IMR-90 (cell line): ENCODE results near the gene HDHD3. TPM values are rescaled to one million over a fixed set of nuclear protein-coding genes. Genes with fewer than 3 reads are reported as not detected.

Source experiments
- ATAC-seq: fragments of 200-7000 bp; cut with Tn5 transposase; 2 replicates; pipeline ENCODE4 v1.9.1; 2020; ENCODE audit warnings: low read depth, mild to moderate bottlenecking, moderate library complexity
- BruUV-seq: library from RNA; stranded (reverse); fragments of 400-500 nt; replicated peaks from 2 replicates; lab custom pipeline; 2021; lab: Mats Ljungman, UMichigan
- CTCF ChIA-PET: fragments of 300-600 bp; formaldehyde crosslinking; extraction: SDS; loops from one replicate; lab custom pipeline; 2021; ENCODE audit warnings: antibody characterized with exemption; lab: Yijun Ruan, JAX
- POLR2A ChIA-PET: fragments of 300-600 bp; sonication (Branson Sonifier 250); formaldehyde crosslinking; loops from one replicate; lab custom pipeline; 2022; ENCODE audit warnings: antibody characterized with exemption; ENCODE audit not compliant: unreplicated experiment; lab: Charles Lee
- DNase-seq: peaks from one replicate; pipeline ENCODE4 v3.0.0; 2013
- H2AFZ ChIP-seq: replicated peaks from 2 replicates; pipeline ENCODE3; 2013; ENCODE audit warnings: low read length, mild to moderate bottlenecking; ENCODE audit not compliant: poor library complexity
- H2AK5ac ChIP-seq: 2 replicates; pipeline ENCODE4 v1.6.1; 2013; ENCODE audit warnings: low read depth, low read length, inconsistent platforms
- H2AK9ac ChIP-seq: replicated peaks from 2 replicates; pipeline ENCODE3; 2013; ENCODE audit warnings: mild to moderate bottlenecking, low read depth, low read length, moderate library complexity; ENCODE audit not compliant: poor library complexity
- H2BK120ac ChIP-seq: 2 replicates; pipeline ENCODE4 v1.6.1; 2013; ENCODE audit warnings: low read depth, low read length, inconsistent platforms
- H2BK15ac ChIP-seq: 3 replicates; pipeline ENCODE4 v1.6.1; 2013; ENCODE audit warnings: low read depth, low read length, inconsistent platforms
- H2BK20ac ChIP-seq: 2 replicates; pipeline ENCODE4 v1.6.1; 2013; ENCODE audit warnings: low read depth, mild to moderate bottlenecking, inconsistent platforms, low read length, moderate library complexity
- H2BK5ac ChIP-seq: 2 replicates; pipeline ENCODE4 v1.6.1; 2013; ENCODE audit warnings: mild to moderate bottlenecking, low read depth, low read length, inconsistent platforms; ENCODE audit not compliant: poor library complexity, severe bottlenecking
- H3K14ac ChIP-seq: replicated peaks from 2 replicates; pipeline ENCODE4 v1.6.1; 2013; ENCODE audit warnings: low read depth, low read length, inconsistent platforms
- H3K18ac ChIP-seq: 2 replicates; pipeline ENCODE4 v1.6.1; 2013; ENCODE audit warnings: low read depth, low read length, control low read depth
- H3K23ac ChIP-seq: 2 replicates; pipeline ENCODE4 v1.6.1; 2013; ENCODE audit warnings: low read depth, low read length, inconsistent platforms
- H3K27ac ChIP-seq: 2 replicates; pipeline ENCODE4 v1.5.1; 2013; ENCODE audit warnings: mild to moderate bottlenecking, control low read depth, low read length; ENCODE audit not compliant: insufficient read depth
- H3K27me3 ChIP-seq: 2 replicates; pipeline ENCODE4 v1.6.1; 2013; ENCODE audit warnings: low read length; ENCODE audit not compliant: control insufficient read depth, insufficient read depth
- H3K36me3 ChIP-seq: 2 replicates; pipeline ENCODE4 v1.6.1; 2013; ENCODE audit warnings: low read length, mixed read lengths; ENCODE audit not compliant: control insufficient read depth, insufficient read depth
- H3K4ac ChIP-seq: 2 replicates; pipeline ENCODE4 v1.6.1; 2013; ENCODE audit warnings: low read depth, low read length, inconsistent platforms
- H3K4me1 ChIP-seq: 2 replicates; pipeline ENCODE4 v1.6.1; 2013; ENCODE audit warnings: low read length, mixed read lengths; ENCODE audit not compliant: control insufficient read depth, insufficient read depth
- H3K4me2 ChIP-seq: 2 replicates; pipeline ENCODE4 v1.6.1; 2013; ENCODE audit warnings: low read depth, mild to moderate bottlenecking, control low read depth, low read length, moderate library complexity
- H3K4me3 ChIP-seq: 2 replicates; pipeline ENCODE4 v1.5.1; 2013; ENCODE audit warnings: low read depth, mild to moderate bottlenecking, control low read depth, low read length, moderate library complexity; ENCODE audit not compliant: insufficient read depth
- H3K56ac ChIP-seq: 2 replicates; pipeline ENCODE4 v1.6.1; 2013; ENCODE audit warnings: low read length, inconsistent platforms; ENCODE audit not compliant: insufficient read depth; ENCODE audit errors: extremely low read depth
- H3K79me1 ChIP-seq, 2 experiments: 2 replicates each; pipeline ENCODE4 v1.6.1; 2013; ENCODE audit warnings: low read length in 2 of 2, inconsistent platforms in 1 of 2, low read depth in 1 of 2
- H3K9ac ChIP-seq: 2 replicates; pipeline ENCODE4 v1.6.1; 2013; ENCODE audit warnings: low read depth, low read length, control low read depth
- H3K9me1 ChIP-seq: 2 replicates; pipeline ENCODE4 v1.6.1; 2013; ENCODE audit warnings: low read length, inconsistent platforms; ENCODE audit not compliant: insufficient read depth
- H3K9me3 ChIP-seq: 2 replicates; pipeline ENCODE4 v1.6.1; 2013; ENCODE audit warnings: low read length; ENCODE audit not compliant: control insufficient read depth, insufficient read depth
- H4K20me1 ChIP-seq: 2 replicates; pipeline ENCODE4 v1.6.1; 2013; ENCODE audit warnings: low read length, inconsistent platforms; ENCODE audit not compliant: insufficient read depth
- H4K5ac ChIP-seq: 2 replicates; pipeline ENCODE4 v1.6.1; 2013; ENCODE audit warnings: mild to moderate bottlenecking, low read depth, low read length, control low read depth
- H4K8ac ChIP-seq, 2 experiments: 2 replicates each; pipeline ENCODE4 v1.6.1; 2013; ENCODE audit warnings: low read depth in 2 of 2, low read length in 2 of 2, control low read depth in 1 of 2, inconsistent platforms in 1 of 2
- H4K91ac ChIP-seq: 2 replicates; pipeline ENCODE4 v1.6.1; 2013; ENCODE audit warnings: low read depth, low read length, inconsistent platforms; ENCODE audit not compliant: insufficient read depth
- BHLHE40 ChIP-seq: fragments of 150-350 bp; IDR thresholded peaks from 2 replicates; pipeline ENCODE4 v1.6.1; 2016; ENCODE audit warnings: mild to moderate bottlenecking, low read depth, low read length
- CEBPB ChIP-seq: IDR thresholded peaks from 2 replicates; pipeline ENCODE4 v1.6.1; 2012; ENCODE audit warnings: low read depth, low read length, improper control_type of control experiment
- CHD1 ChIP-seq: IDR thresholded peaks from 2 replicates; pipeline ENCODE4 v1.6.1; 2012; ENCODE audit warnings: low read depth, low read length, improper control_type of control experiment
- CTCF ChIP-seq: conservative IDR thresholded peaks from 2 replicates; pipeline ENCODE4 v1.5.1; 2012; ENCODE audit warnings: mild to moderate bottlenecking, low read depth, low read length, improper control_type of control experiment
- ELK1 ChIP-seq: fragments of 150-350 bp; IDR thresholded peaks from 2 replicates; pipeline ENCODE4 v1.6.1; 2016; ENCODE audit warnings: low read depth, mild to moderate bottlenecking, low read length, moderate library complexity, borderline replicate concordance
- FOS ChIP-seq: fragments of 150-350 bp; IDR thresholded peaks from 2 replicates; pipeline ENCODE4 v1.6.1; 2016; ENCODE audit warnings: low read depth, low read length
- MAFK ChIP-seq: IDR thresholded peaks from 2 replicates; pipeline ENCODE4 v1.6.1; 2012; ENCODE audit warnings: low read depth, low read length, improper control_type of control experiment
- MAZ ChIP-seq: IDR thresholded peaks from 2 replicates; pipeline ENCODE4 v1.6.1; 2012; ENCODE audit warnings: low read depth, mild to moderate bottlenecking, low read length, improper control_type of control experiment, moderate library complexity, borderline replicate concordance
- MXI1 ChIP-seq: IDR thresholded peaks from 2 replicates; pipeline ENCODE4 v1.6.1; 2012; ENCODE audit warnings: low read depth, mild to moderate bottlenecking, low read length, moderate library complexity, borderline replicate concordance
- NFE2L2 ChIP-seq: fragments of 150-350 bp; IDR thresholded peaks from 2 replicates; pipeline ENCODE4 v1.6.1; 2016; ENCODE audit warnings: low read depth, mild to moderate bottlenecking, low read length
- POLR2A ChIP-seq: IDR thresholded peaks from 2 replicates; pipeline ENCODE4 v1.6.1; 2012; ENCODE audit warnings: mild to moderate bottlenecking, low read depth, low read length
- RAD21 ChIP-seq: IDR thresholded peaks from 2 replicates; pipeline ENCODE4 v1.6.1; 2012; ENCODE audit warnings: low read length, improper control_type of control experiment
- RCOR1 ChIP-seq: IDR thresholded peaks from 2 replicates; pipeline ENCODE4 v1.6.1; 2012; ENCODE audit warnings: mild to moderate bottlenecking, low read length, improper control_type of control experiment; ENCODE audit not compliant: insufficient replicate concordance
- RFX5 ChIP-seq: IDR thresholded peaks from 2 replicates; pipeline ENCODE4 v1.8.0; 2012; ENCODE audit warnings: low read depth, mild to moderate bottlenecking, low read length, moderate library complexity
- SMC3 ChIP-seq: fragments of 150-350 bp; IDR thresholded peaks from 2 replicates; pipeline ENCODE4 v1.6.1; 2016; ENCODE audit warnings: low read depth, mild to moderate bottlenecking, antibody characterized with exemption, low read length, moderate library complexity
- WGBS, 2 experiments: methylation state at CpG; one replicate each; pipeline versions ENCODE4 v1.1.5 to v1.1.7; 2013; ENCODE audit warnings: missing lambda C conversion rate in 2 of 2; ENCODE audit not compliant: insufficient read length in 1 of 2; ENCODE audit errors: extremely low coverage in 2 of 2; 5-methylcytosine and 5-hydroxymethylcytosine counted together
- dilution Hi-C: fragments of 300-500 bp; cut with HindIII; formaldehyde crosslinking; loops from one replicate; pipeline ENCODE4 v1.14.3; 2018; ENCODE audit warnings: low sequenced_read_pairs; ENCODE audit not compliant: unreplicated experiment
- in situ Hi-C: fragments of 300-500 bp; cut with MboI; formaldehyde crosslinking; loops from 3 replicates; pipeline ENCODE4 v1.14.3; 2019; ENCODE audit warnings: low sequenced_read_pairs, inconsistent platforms, mixed read lengths
- intact Hi-C: fragments of 100-400 bp; cut with micrococcal nuclease; formaldehyde crosslinking; loops from 2 replicates; pipeline ENCODE4 v1.10.0; 2022
- polyA plus RNA-seq, 3 experiments: library from polyadenylated mRNA; depleted of rRNA; stranded (reverse); fragments of >200 nt; gene quantifications; 2 replicates each; pipeline ENCODE4 v1.2.3, GENCODE V29; 2012; ENCODE audit warnings: low replicate concordance in 1 of 3
- total RNA-seq: library from RNA; depleted of rRNA; stranded (reverse); fragments of >200 nt; gene quantifications from 2 replicates; pipeline ENCODE4 v1.2.3, GENCODE V29; 2012
- TF ChIP-seq, protein P1 (sequence below): fragments of 150-350 bp; IDR thresholded peaks from 2 replicates; pipeline ENCODE4 v1.6.1; 2017; ENCODE audit warnings: mild to moderate bottlenecking, antibody characterized with exemption, low read length, low read depth

HDHD3 gene
- total and polyA plus RNA-seq, 2 of the 4 experiments (the other 2 are of a cell fraction) = 7.0 to 8.6 TPM

DNA sequence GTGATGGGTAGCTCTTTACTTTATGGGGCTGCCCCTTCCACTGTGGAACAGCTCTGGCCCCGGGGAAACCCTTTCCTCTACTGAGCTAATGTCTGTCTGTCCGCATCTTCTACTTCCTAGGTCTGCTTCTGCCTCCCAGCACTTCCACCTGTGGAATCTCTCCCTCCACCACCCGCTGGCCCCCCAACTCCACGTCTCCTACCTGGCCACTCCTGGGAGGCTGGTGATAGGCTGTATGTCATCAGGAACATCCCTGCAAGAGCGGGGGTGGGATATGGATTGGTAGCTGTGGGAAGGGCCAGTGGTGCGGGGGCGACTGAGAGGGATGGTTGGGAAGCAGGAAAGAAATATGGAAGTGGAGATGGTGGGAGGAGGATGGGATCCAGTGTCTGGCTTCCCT is 15.1 kb upstream of the HDHD3 start:
- Histone ChIP-seq H2BK20ac (no peak overlapping the region), H2BK120ac (no peak overlapping the region), H2AK5ac (no peak overlapping the region), H3K36me3 (peaks cover 49% of the 10 kb centered on the region), H3K14ac (no peak overlapping the region), H4K5ac (no peak overlapping the region), H3K4me2 (no peak overlapping the region), H3K27ac (no peak overlapping the region), H3K18ac (no peak overlapping the region), H3K23ac (no peak overlapping the region), H3K9me3 (no peaks in the 10 kb centered on the region), H4K91ac (no peak overlapping the region), H3K27me3 (no peaks in the 10 kb centered on the region), H3K9ac (no peak overlapping the region), H3K4ac (no peak overlapping the region), H3K56ac (no peak overlapping the region), H2BK15ac (no peak overlapping the region), H3K4me3 (no peak overlapping the region), H2AFZ (no peak overlapping the region), H2AK9ac (no peak overlapping the region), H3K79me1 (peaks cover 10 to 11% of the 10 kb centered on the region in 2 experiments), H4K20me1 (no peaks in the 10 kb centered on the region), H2BK5ac (no peak overlapping the region), H3K4me1 (no peaks in the 10 kb centered on the region), H4K8ac (no peak overlapping the region), H3K9me1 (peaks cover 3% of the 10 kb centered on the region; the same call in 1 of the 2 replicates)
- TF ChIP-seq FOS (no peak), POLR2A (no peak), RCOR1 (no peak), MXI1 (no peak), SMC3 (no peak), CEBPB (no peak), CTCF (no peak), CHD1 (no peak), BHLHE40 (no peak), RAD21 (no peak), ELK1 (no peak), MAZ (no peak), NFE2L2 (no peak), RFX5 (no peak), MAFK (no peak)
- TF ChIP-seq, protein P1, sequence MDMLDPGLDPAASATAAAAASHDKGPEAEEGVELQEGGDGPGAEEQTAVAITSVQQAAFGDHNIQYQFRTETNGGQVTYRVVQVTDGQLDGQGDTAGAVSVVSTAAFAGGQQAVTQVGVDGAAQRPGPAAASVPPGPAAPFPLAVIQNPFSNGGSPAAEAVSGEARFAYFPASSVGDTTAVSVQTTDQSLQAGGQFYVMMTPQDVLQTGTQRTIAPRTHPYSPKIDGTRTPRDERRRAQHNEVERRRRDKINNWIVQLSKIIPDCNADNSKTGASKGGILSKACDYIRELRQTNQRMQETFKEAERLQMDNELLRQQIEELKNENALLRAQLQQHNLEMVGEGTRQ = no peak
- intact Hi-C loops = no loop called here
- in situ Hi-C loops = no loop called here
- dilution Hi-C loops = no loop called here
- 100% methylated on average over 4 of the region's 7 CpGs; no CpG with 5 or more reads in 1 of the 2 experiments for WGBS, 2 experiments
- BruUV-seq = no TSS peak
- no peak for DNase-seq
- ChIA-PET CTCF (no interaction called here), POLR2A (no interaction called here)
- ATAC-seq = no peak
